NB4 (cell line): ENCODE results near the gene TAC4.

ENCODE experiments used
- POLR2A ChIP-seq: IDR thresholded peaks from 2 replicates; pipeline ENCODE4 v1.6.1; 2011; ENCODE audit warnings: mild to moderate bottlenecking; ENCODE audit not compliant: insufficient read length; ENCODE audit errors: extremely low read depth
- TF ChIP-seq, protein P1 (sequence below): IDR thresholded peaks from 2 replicates; pipeline ENCODE4 v1.6.1; 2011; ENCODE audit warnings: low read depth, low read length

DNA sequence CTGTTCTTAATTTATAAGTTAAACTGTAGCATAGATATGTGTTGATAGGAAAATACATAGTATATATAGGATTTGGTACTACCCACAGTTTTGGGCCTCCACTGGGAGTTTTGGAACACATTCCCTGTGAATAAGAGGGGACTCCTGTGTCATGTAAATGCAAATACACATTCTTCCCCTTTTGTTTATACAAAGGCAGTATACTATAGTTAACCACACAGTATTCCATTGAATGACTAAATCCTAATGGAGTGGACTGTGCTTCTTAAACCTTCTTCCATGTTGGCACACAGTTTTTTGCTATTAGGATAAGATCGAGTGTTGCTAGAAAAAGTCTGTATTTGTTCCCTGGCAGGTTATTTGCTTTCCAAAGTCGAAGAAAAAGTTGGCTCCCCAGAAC, 22.2 kb downstream of the TAC4 start:
- no peak for TF ChIP-seq POLR2A
- TF ChIP-seq, protein P1, sequence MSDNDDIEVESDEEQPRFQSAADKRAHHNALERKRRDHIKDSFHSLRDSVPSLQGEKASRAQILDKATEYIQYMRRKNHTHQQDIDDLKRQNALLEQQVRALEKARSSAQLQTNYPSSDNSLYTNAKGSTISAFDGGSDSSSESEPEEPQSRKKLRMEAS: no peak
